ENCODE measurements around the gene ANKRD52. TPM values are rescaled to one million over a fixed set of nuclear protein-coding genes. Genes with fewer than 3 reads are reported as not detected.

ANKRD52 gene
- total RNA-seq, 4 donors from 2014 or later: 13.8 to 31.5 (median 19.6) TPM

DNA sequence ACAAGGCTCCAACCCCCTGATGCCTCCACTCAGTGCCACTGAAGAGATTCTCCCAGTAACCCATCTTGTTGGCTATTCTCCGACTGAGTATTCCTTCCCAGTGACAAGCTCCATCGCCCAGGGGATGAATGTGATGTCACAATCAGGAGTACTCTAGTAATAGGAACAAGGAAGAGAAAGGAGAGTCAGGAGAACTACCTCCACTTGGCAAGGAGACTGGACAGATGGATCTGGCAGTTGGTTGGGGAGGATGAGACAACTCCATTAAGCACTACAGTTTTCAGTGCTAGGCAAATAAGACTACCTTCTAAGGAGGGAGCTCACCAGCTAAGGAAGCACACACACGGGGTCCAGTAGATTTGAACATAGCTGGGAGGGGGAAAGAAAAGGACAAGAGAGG is 41.7 kb downstream of the ANKRD52 start:
- H3K27ac ChIP-seq (replicated peaks in 1 of 4): no peak overlapping the region
- H3K27me3 ChIP-seq: no peaks in the 10 kb centered on the region
- peaks cover 35 to 61% (median 55%) of the 10 kb centered on the region in 4 donors for H3K36me3 ChIP-seq
- no peaks in the 10 kb centered on the region for H3K9me3 ChIP-seq
- peaks cover 20 to 59% (median 39%) of the 10 kb centered on the region in 4 donors for H3K4me1 ChIP-seq
- TF ChIP-seq POLR2A (IDR thresholded peaks at IDR 0.05; ENCODE audit: low read depth): no peak
- no peak for TF ChIP-seq POLR2AphosphoS5 (IDR thresholded peaks at IDR 0.05)
- no peak for TF ChIP-seq EP300 (IDR thresholded peaks at IDR 0.05)
- TF ChIP-seq, protein P1, sequence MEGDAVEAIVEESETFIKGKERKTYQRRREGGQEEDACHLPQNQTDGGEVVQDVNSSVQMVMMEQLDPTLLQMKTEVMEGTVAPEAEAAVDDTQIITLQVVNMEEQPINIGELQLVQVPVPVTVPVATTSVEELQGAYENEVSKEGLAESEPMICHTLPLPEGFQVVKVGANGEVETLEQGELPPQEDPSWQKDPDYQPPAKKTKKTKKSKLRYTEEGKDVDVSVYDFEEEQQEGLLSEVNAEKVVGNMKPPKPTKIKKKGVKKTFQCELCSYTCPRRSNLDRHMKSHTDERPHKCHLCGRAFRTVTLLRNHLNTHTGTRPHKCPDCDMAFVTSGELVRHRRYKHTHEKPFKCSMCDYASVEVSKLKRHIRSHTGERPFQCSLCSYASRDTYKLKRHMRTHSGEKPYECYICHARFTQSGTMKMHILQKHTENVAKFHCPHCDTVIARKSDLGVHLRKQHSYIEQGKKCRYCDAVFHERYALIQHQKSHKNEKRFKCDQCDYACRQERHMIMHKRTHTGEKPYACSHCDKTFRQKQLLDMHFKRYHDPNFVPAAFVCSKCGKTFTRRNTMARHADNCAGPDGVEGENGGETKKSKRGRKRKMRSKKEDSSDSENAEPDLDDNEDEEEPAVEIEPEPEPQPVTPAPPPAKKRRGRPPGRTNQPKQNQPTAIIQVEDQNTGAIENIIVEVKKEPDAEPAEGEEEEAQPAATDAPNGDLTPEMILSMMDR (IDR thresholded peaks at IDR 0.05): no peak
- intact Hi-C loops (cut with DNase I): no loop called here
- no peak overlapping the region for H3K4me3 ChIP-seq
- DNase-seq (ENCODE audit: extremely low spot score): no peak
- WGBS: 85% methylated on average over 3 of the region's 3 CpGs

DNA sequence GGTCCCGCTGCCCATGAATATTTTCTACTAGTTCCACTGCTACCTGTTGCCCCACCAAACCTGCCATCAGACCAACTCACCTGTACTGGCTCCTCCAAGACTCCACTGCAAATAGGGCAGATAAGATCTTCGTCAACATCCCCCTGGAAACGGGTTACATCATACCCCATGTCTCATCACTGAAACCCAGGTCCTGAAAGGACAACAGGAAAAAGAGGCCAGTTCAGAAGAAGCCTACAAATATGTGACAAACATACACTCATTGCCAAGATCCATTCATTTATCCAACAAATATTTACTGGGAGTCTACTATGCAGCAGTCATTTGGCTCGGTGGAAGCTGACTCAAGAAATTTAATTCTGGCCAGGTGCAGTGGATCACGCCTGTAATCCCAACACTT is 44.3 kb downstream of the ANKRD52 start:
- H3K9me3 ChIP-seq: no peaks in the 10 kb centered on the region
- intact Hi-C loops (cut with DNase I): no loop called here
- H3K4me3 ChIP-seq: no peak overlapping the region
- no peaks in the 10 kb centered on the region for H3K27me3 ChIP-seq
- WGBS: 87% methylated on average over 5 of the region's 5 CpGs
- peaks cover 0 to 36% (median 17%) of the 10 kb centered on the region in 4 donors for H3K4me1 ChIP-seq
- TF ChIP-seq, protein P1 (IDR thresholded peaks at IDR 0.05): no peak
- TF ChIP-seq EP300 (IDR thresholded peaks at IDR 0.05): no peak
- no peak for TF ChIP-seq POLR2A (IDR thresholded peaks at IDR 0.05; ENCODE audit: low read depth)
- TF ChIP-seq POLR2AphosphoS5 (IDR thresholded peaks at IDR 0.05): no peak
- no peak overlapping the region for H3K27ac ChIP-seq (replicated peaks in 1 of 4)
- peaks cover 59 to 87% (median 81%) of the 10 kb centered on the region in 4 donors for H3K36me3 ChIP-seq
- no peak for DNase-seq (ENCODE audit: extremely low spot score)

DNA sequence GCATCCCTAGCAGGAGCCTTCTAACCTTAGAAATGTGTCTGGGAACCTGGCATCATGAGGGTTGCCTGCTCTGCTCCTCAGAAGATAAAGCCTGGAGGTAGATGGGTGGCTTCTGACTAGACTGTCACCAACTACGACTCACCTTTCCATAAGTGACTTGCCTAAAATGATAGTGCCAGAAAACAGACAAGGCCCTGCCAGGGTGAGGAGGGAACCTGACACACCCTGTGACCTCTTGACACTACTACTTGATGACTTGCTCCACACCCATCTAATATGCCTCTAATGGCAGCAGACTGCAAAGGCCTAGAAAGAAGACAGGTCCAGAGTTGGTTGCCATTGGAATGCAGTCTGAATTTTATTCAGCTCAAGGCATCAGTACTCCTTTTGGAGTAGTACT is 45.8 kb downstream of the ANKRD52 start:
- intact Hi-C loops (cut with DNase I): no loop called here
- WGBS: 78% methylated on average over 1 of the region's 1 CpG
- H3K27me3 ChIP-seq: no peaks in the 10 kb centered on the region
- H3K9me3 ChIP-seq: no peaks in the 10 kb centered on the region
- no peak overlapping the region for H3K27ac ChIP-seq (replicated peaks in 1 of 4)
- peaks cover 74 to 99% (median 96%) of the 10 kb centered on the region in 4 donors for H3K36me3 ChIP-seq
- no peak for DNase-seq (ENCODE audit: extremely low spot score)
- no peak for TF ChIP-seq POLR2AphosphoS5 (IDR thresholded peaks at IDR 0.05)
- no peak for TF ChIP-seq EP300 (IDR thresholded peaks at IDR 0.05)
- TF ChIP-seq POLR2A (IDR thresholded peaks at IDR 0.05; ENCODE audit: low read depth): no peak
- TF ChIP-seq, protein P1 (IDR thresholded peaks at IDR 0.05): no peak
- peaks cover 0 to 21% (median 5%) of the 10 kb centered on the region in 4 donors for H3K4me1 ChIP-seq
- no peak overlapping the region for H3K4me3 ChIP-seq

DNA sequence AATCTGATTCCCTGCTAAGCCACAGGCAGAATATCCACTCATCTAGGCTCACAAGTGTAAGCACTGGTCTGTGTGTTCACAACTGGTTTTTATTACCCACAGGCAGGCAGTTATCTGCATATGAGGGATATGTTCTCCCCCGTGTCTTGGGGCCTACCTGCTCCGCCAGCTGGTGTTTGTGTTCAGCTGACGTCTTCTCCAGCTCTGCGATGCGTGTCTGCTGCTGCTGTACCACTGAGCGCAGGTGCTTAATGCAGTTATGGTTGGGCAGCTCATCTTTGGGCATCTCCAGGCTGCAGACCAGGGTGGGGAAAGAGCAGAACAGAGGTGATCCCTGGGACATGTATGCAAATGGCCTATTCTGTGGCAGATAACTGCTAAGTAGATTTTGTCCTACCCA is 50.2 kb downstream of the ANKRD52 start:
- WGBS: 86% methylated on average over 6 of the region's 6 CpGs

More for the DNA sequence above, 50.2 kb downstream of the ANKRD52 start:
- no peak for DNase-seq (ENCODE audit: extremely low spot score)
- H3K4me1 ChIP-seq: peaks cover 0 to 6% (median 3%) of the 10 kb centered on the region in 4 donors
- no peak overlapping the region for H3K4me3 ChIP-seq
- TF ChIP-seq EP300 (IDR thresholded peaks at IDR 0.05) (no peak), POLR2A (IDR thresholded peaks at IDR 0.05; ENCODE audit: low read depth) (no peak), POLR2AphosphoS5 (IDR thresholded peaks at IDR 0.05) (no peak)
- TF ChIP-seq, protein P1 (IDR thresholded peaks at IDR 0.05): no peak
- no peaks in the 10 kb centered on the region for H3K9me3 ChIP-seq
- no peaks in the 10 kb centered on the region for H3K27me3 ChIP-seq
- intact Hi-C loops (cut with DNase I): no loop called here
- no peak overlapping the region for H3K27ac ChIP-seq (replicated peaks in 1 of 4)
- H3K36me3 ChIP-seq: peaks cover 66 to 91% (median 90%) of the 10 kb centered on the region in 4 donors

All from esophagus muscularis mucosa (tissue), 4 donors.